ENCODE measurements around the gene TEF. TPM values are rescaled to one million over a fixed set of nuclear protein-coding genes. Genes with fewer than 3 reads are reported as not detected.

Gene TEF
- polyA plus RNA-seq, 1 donor (not counting 4 experiments of a cell fraction or from before 2014, with no cell fraction given) = 12.4 TPM

GRCh38 chr22:41411021-41411851 lies 29.5 kb downstream of the TEF start:
- no peak overlapping the region for H3K27ac ChIP-seq (ENCODE audit: control insufficient read depth, insufficient read depth, low read length)
- peaks cover 0 to 7% of the 10 kb centered on the region in 2 experiments for H3K36me3 ChIP-seq (ENCODE audit: control insufficient read depth in 2 of 2, extremely low read depth in 1 of 2, insufficient read depth in 2 of 2, low read length in 2 of 2)
- no peaks in the 10 kb centered on the region for H3K27me3 ChIP-seq (ENCODE audit: control insufficient read depth, extremely low read depth, insufficient read depth, low read length)
- DNase-seq (ENCODE audit: low read depth, low spot score) (no peak), FAIRE-seq (no peak)
- peaks cover 14% of the 10 kb centered on the region for H3K4me1 ChIP-seq (ENCODE audit: control insufficient read depth, extremely low read depth, insufficient read depth, low read length)
- H3K4me3 ChIP-seq (ENCODE audit: control insufficient read depth in 2 of 3, extremely low read depth in 1 of 3, insufficient read depth in 2 of 3, low read depth in 1 of 3, low read length in 3 of 3) = no peak overlapping the region
- no peak overlapping the region for H3K4me2 ChIP-seq (ENCODE audit: control insufficient read depth, extremely low read depth, insufficient read depth, low read depth, low read length)
- H3K79me2 ChIP-seq (ENCODE audit: control insufficient read depth, insufficient read depth, low read length) = peaks cover 8% of the 10 kb centered on the region
- dilution Hi-C loops (cut with MboI; ENCODE audit: extremely low pct_ligation_motif_present, low sequenced_read_pairs) = no loop called here
- no peak overlapping the region for H2AFZ ChIP-seq (ENCODE audit: control insufficient read depth, low read length)
- H3K9me3 ChIP-seq (ENCODE audit: control insufficient read depth, low read depth, low read length) = no peaks in the 10 kb centered on the region
- H4K20me1 ChIP-seq (ENCODE audit: control insufficient read depth, extremely low read depth, insufficient read depth, low read length) = no peaks in the 10 kb centered on the region
- TF ChIP-seq CTCF (optimal IDR thresholded peaks at IDR 0.05 in 1 of 3, IDR thresholded peaks at IDR 0.05 in 1 of 3, conservative IDR thresholded peaks at IDR 0.05 in 1 of 3; ENCODE audit: extremely low read depth in 1 of 3, insufficient read depth in 2 of 3, low read length in 3 of 3) (no peak), EZH2 (IDR thresholded peaks at IDR 0.05; ENCODE audit: low read length) (no peak)
- H3K9ac ChIP-seq (ENCODE audit: control insufficient read depth, extremely low read depth, insufficient read depth, low read length) = no peak overlapping the region
- H3K9me1 ChIP-seq (ENCODE audit: control insufficient read depth, extremely low read depth, insufficient read depth, low read length) = no peaks in the 10 kb centered on the region

GRCh38 chr22:41415554-41415953 lies 33.8 kb downstream of the TEF start:
- no peak for FAIRE-seq
- dilution Hi-C loops (cut with MboI; ENCODE audit: extremely low pct_ligation_motif_present, low sequenced_read_pairs) = no loop called here
- Histone ChIP-seq H3K36me3 (ENCODE audit: control insufficient read depth in 2 of 2, extremely low read depth in 1 of 2, insufficient read depth in 2 of 2, low read length in 2 of 2) (peaks cover 0 to 7% of the 10 kb centered on the region in 2 experiments), H3K79me2 (ENCODE audit: control insufficient read depth, insufficient read depth, low read length) (peaks cover 8% of the 10 kb centered on the region), H3K9ac (ENCODE audit: control insufficient read depth, extremely low read depth, insufficient read depth, low read length) (no peak overlapping the region), H3K9me1 (ENCODE audit: control insufficient read depth, extremely low read depth, insufficient read depth, low read length) (no peaks in the 10 kb centered on the region), H3K9me3 (ENCODE audit: control insufficient read depth, low read depth, low read length) (no peaks in the 10 kb centered on the region), H3K27me3 (ENCODE audit: control insufficient read depth, extremely low read depth, insufficient read depth, low read length) (no peaks in the 10 kb centered on the region), H3K4me2 (ENCODE audit: control insufficient read depth, extremely low read depth, insufficient read depth, low read depth, low read length) (no peak overlapping the region), H3K4me1 (ENCODE audit: control insufficient read depth, extremely low read depth, insufficient read depth, low read length) (peaks cover 14% of the 10 kb centered on the region), H3K4me3 (ENCODE audit: control insufficient read depth in 2 of 3, extremely low read depth in 1 of 3, insufficient read depth in 2 of 3, low read depth in 1 of 3, low read length in 3 of 3) (no peak overlapping the region), H2AFZ (ENCODE audit: control insufficient read depth, low read length) (no peak overlapping the region), H3K27ac (ENCODE audit: control insufficient read depth, insufficient read depth, low read length) (no peak overlapping the region), H4K20me1 (ENCODE audit: control insufficient read depth, extremely low read depth, insufficient read depth, low read length) (no peaks in the 10 kb centered on the region)
- TF ChIP-seq EZH2 (IDR thresholded peaks at IDR 0.05; ENCODE audit: low read length) (no peak), CTCF (optimal IDR thresholded peaks at IDR 0.05 in 1 of 3, IDR thresholded peaks at IDR 0.05 in 1 of 3, conservative IDR thresholded peaks at IDR 0.05 in 1 of 3; ENCODE audit: extremely low read depth in 1 of 3, insufficient read depth in 2 of 3, low read length in 3 of 3) (no peak)
- DNase-seq (ENCODE audit: low read depth, low spot score) = no peak
